ENCODE results near the gene ATRIP. TPM values are rescaled to one million over a fixed set of nuclear protein-coding genes. Genes with fewer than 3 reads are reported as not detected.

The ATRIP gene
- total and polyA plus RNA-seq, 2 of the 8 experiments (the other 6 are each of a cell fraction or from before 2014, with no cell fraction given) = 18.5 to 20.2 TPM

GRCh38 chr3:48414376-48415250 is 31.9 kb upstream of the ATRIP start:
- ChIA-PET POLR2A (ENCODE audit: partially characterized antibody) (interaction anchor here (0.6 to 31.5 kb wide), 5 partner anchors 7 to 224 kb away, joined by 3 to 650 read pairs (median 4); partner anchors contain the start of genes ATRIP and PLXNB1), CTCF (ENCODE audit: partially characterized antibody) (interaction anchor here (0.6 to 5.0 kb wide), 10 partner anchors 9 to 221 kb away, joined by 3 to 47 read pairs (median 11); partner anchors contain the start of genes CCDC51 and PLXNB1)
- no peak overlapping the region for H2BK20ac ChIP-seq (ENCODE audit: low read length)
- H3K9me3 ChIP-seq (ENCODE audit: insufficient read depth in 2 of 2, low read depth in 1 of 2, low read length in 1 of 2) = no peaks in the 10 kb centered on the region
- DNase-seq (ENCODE audit: low read depth in 1 of 2, low spot score in 2 of 2) (no peak), FAIRE-seq (no peak)
- no peak overlapping the region for H2BK120ac ChIP-seq (replicated peaks; ENCODE audit: low read depth, low read length)
- no peak overlapping the region for H3K4me3 ChIP-seq (ENCODE audit: extremely low read depth in 1 of 4, insufficient read depth in 2 of 4, low read depth in 3 of 4, low read length in 4 of 4)
- peaks cover 77 to 90% (median 88%) of the 10 kb centered on the region in 4 experiments for H3K36me3 ChIP-seq (ENCODE audit: control insufficient read depth in 2 of 4, insufficient read depth in 4 of 4, low read length in 3 of 4)
- no peak overlapping the region for H3K9ac ChIP-seq (replicated peaks in 1 of 4; ENCODE audit: extremely low read depth in 1 of 4, low read depth in 3 of 4, low read length in 3 of 4)
- WGBS, 2 experiments (ENCODE audit: extremely low coverage in 1 of 2, insufficient coverage in 1 of 2, insufficient read length in 1 of 2, insufficient replicate concordance in 2 of 2, low coverage in 1 of 2, low lambda C conversion rate in 2 of 2, missing lambda C conversion rate in 1 of 2) = 92% methylated on average over 25 of the region's 25 CpGs; no CpG with 5 or more reads in 1 of the 2 experiments
- H3K18ac ChIP-seq (ENCODE audit: extremely low read depth, low read length) = no peak overlapping the region; the same call in 1 of the 2 replicates
- no peak overlapping the region for H2BK15ac ChIP-seq (ENCODE audit: low read length)
- no peak overlapping the region for H2BK5ac ChIP-seq (ENCODE audit: low read depth, low read length)
- H3K4me1 ChIP-seq (replicated peaks in 1 of 4; ENCODE audit: control insufficient read depth in 3 of 4, insufficient read depth in 4 of 4, low read length in 3 of 4) = no peaks in the 10 kb centered on the region
- no peak overlapping the region for H2BK12ac ChIP-seq (ENCODE audit: low read depth, low read length)
- H3K27me3 ChIP-seq (replicated peaks in 1 of 4; ENCODE audit: control insufficient read depth in 3 of 4, extremely low read depth in 1 of 4, insufficient read depth in 3 of 4, low read length in 3 of 4) = no peaks in the 10 kb centered on the region
- no peak overlapping the region for H4K91ac ChIP-seq (replicated peaks; ENCODE audit: insufficient read length, low read length)
- H3K23ac ChIP-seq (ENCODE audit: insufficient read length) = no peak overlapping the region
- H3K79me2 ChIP-seq (ENCODE audit: control insufficient read depth in 1 of 2, insufficient read depth in 2 of 2, low read length in 2 of 2) = no peaks in the 10 kb centered on the region; a peak in 1 of 4 replicates
- no peak overlapping the region for H3K4me2 ChIP-seq (ENCODE audit: insufficient read depth in 1 of 2, low read depth in 2 of 2, low read length in 2 of 2)
- H3K14ac ChIP-seq (ENCODE audit: insufficient read length) = no peak overlapping the region
- H4K5ac ChIP-seq (ENCODE audit: insufficient read length, low read depth, low read length) = no peak overlapping the region
- H3K56ac ChIP-seq (replicated peaks; ENCODE audit: insufficient read length, low read depth, low read length) = no peak overlapping the region
- no peak overlapping the region for H4K8ac ChIP-seq (ENCODE audit: extremely low read depth, insufficient read depth, low read length)
- peaks cover 6 to 50% of the 10 kb centered on the region in 2 experiments for H4K20me1 ChIP-seq (replicated peaks in 1 of 2; ENCODE audit: control insufficient read depth in 1 of 2, insufficient read depth in 2 of 2, low read length in 2 of 2)
- no peaks in the 10 kb centered on the region; the same call in none of the 2 replicates for H3K79me1 ChIP-seq (ENCODE audit: low read depth, low read length)
- no peak overlapping the region for H2AK5ac ChIP-seq (ENCODE audit: low read depth, low read length)
- H3K4ac ChIP-seq (replicated peaks; ENCODE audit: insufficient read length, low read depth, low read length) = no peak overlapping the region
- no peak overlapping the region for H2AFZ ChIP-seq (ENCODE audit: low read length)
- H3K27ac ChIP-seq (ENCODE audit: low read depth, low read length) = no peak overlapping the region
- no peaks in the 10 kb centered on the region for H3K23me2 ChIP-seq (ENCODE audit: low read depth, low read length)
- no peak for TF ChIP-seq NRF1 (IDR thresholded peaks at IDR 0.05; ENCODE audit: low read depth, low read length)
- no peak for TF ChIP-seq YY1 (IDR thresholded peaks at IDR 0.05; ENCODE audit: low read depth, low read length)
- TF ChIP-seq FOSL1 (IDR thresholded peaks at IDR 0.05; ENCODE audit: insufficient read depth, low read depth, low read length) = no peak
- no peak for TF ChIP-seq SUZ12 (IDR thresholded peaks at IDR 0.05; ENCODE audit: low read length)
- no peak for TF ChIP-seq NANOG (IDR thresholded peaks at IDR 0.05; ENCODE audit: insufficient read depth, low read depth, low read length, poor library complexity, severe bottlenecking)
- TF ChIP-seq CBX8 (IDR thresholded peaks at IDR 0.05; ENCODE audit: borderline replicate concordance, low read depth, low read length) = no peak
- TF ChIP-seq ATF2 (IDR thresholded peaks at IDR 0.05; ENCODE audit: low read length) = no peak
- TF ChIP-seq RFX5 (IDR thresholded peaks at IDR 0.05; ENCODE audit: borderline replicate concordance, low read depth, low read length) = no peak
- TF ChIP-seq EZH2 (IDR thresholded peaks at IDR 0.05; ENCODE audit: low read depth, low read length, severe bottlenecking) = no peak
- no peak for TF ChIP-seq JUND (IDR thresholded peaks at IDR 0.05; ENCODE audit: low read length)

Measured in H1 (cell line).